GM12878 (cell line): ENCODE data around the gene SNX10. TPM values are rescaled to one million over a fixed set of nuclear protein-coding genes. Genes with fewer than 3 reads are reported as not detected.

ENCODE experiments used
- ATAC-seq: fragments of 200-7000 bp; cut with Tn5 transposase; 3 replicates; pipeline ENCODE4 v1.9.1; 2020; ENCODE audit warnings: mild to moderate bottlenecking, moderate library complexity
- BruUV-seq: library from RNA; stranded (reverse); fragments of 400-500 nt; replicated peaks from 2 replicates; lab custom pipeline; 2021; lab: Mats Ljungman, UMichigan
- CTCF ChIA-PET: fragments of 300-600 bp; sonication (Branson Sonifier 250); formaldehyde crosslinking; extraction: SDS; loops from one replicate; lab custom pipeline; 2021; ENCODE audit warnings: inconsistent platforms; lab: Yijun Ruan, JAX
- POLR2A ChIA-PET: fragments of 350-600 bp; formaldehyde crosslinking; extraction: SDS; loops from one replicate; lab custom pipeline; 2021; ENCODE audit warnings: inconsistent platforms; lab: Charles Lee
- RAD21 ChIA-PET: fragments of 300-600 bp; sonication (Branson Sonifier 250); formaldehyde crosslinking; loops from one replicate; lab custom pipeline; 2023; ENCODE audit warnings: antibody characterized with exemption; ENCODE audit not compliant: unreplicated experiment; lab: Charles Lee
- SMC1A ChIA-PET: fragments of 300-600 bp; sonication (Branson Sonifier 250); formaldehyde crosslinking; loops from one replicate; lab custom pipeline; 2023; ENCODE audit not compliant: unreplicated experiment, uncharacterized antibody; lab: Charles Lee
- DNase-seq: peaks from one replicate; pipeline ENCODE4 v3.0.0-alpha.2; 2011; ENCODE audit warnings: low read depth, low spot score
- FAIRE-seq: peaks from 3 replicates; lab custom pipeline; 2011; peaks lifted over from hg19 to GRCh38; lab: Jason Lieb, UNC
- H2AFZ ChIP-seq: 2 replicates; pipeline ENCODE4 v1.6.0; 2011; ENCODE audit warnings: low read depth, low read length, control low read depth; ENCODE audit not compliant: control insufficient read depth
- H3K27ac ChIP-seq: 2 replicates; pipeline ENCODE4 v1.5.1; 2011; ENCODE audit warnings: control low read depth; ENCODE audit not compliant: control insufficient read depth, insufficient read depth
- H3K27me3 ChIP-seq, 2 experiments: replicated peaks in 1 of 2; 2 replicates each; pipeline versions ENCODE4 v1.6.0 to v1.6.1; 2011; ENCODE audit warnings: low read length in 1 of 2; ENCODE audit not compliant: control insufficient read depth in 2 of 2, insufficient read depth in 2 of 2
- H3K36me3 ChIP-seq, 2 experiments: 2 replicates each; pipeline ENCODE4 v1.5.1; 2011; ENCODE audit warnings: low read length in 1 of 2; ENCODE audit not compliant: control insufficient read depth in 2 of 2, insufficient read depth in 2 of 2
- H3K4me1 ChIP-seq: 2 replicates; pipeline ENCODE4 v1.6.1; 2011; ENCODE audit warnings: mild to moderate bottlenecking, low read length, moderate library complexity, mixed read lengths; ENCODE audit not compliant: control insufficient read depth, insufficient read depth
- H3K4me2 ChIP-seq: 2 replicates; pipeline ENCODE4 v1.6.0; 2011; ENCODE audit warnings: control low read depth; ENCODE audit not compliant: control insufficient read depth, insufficient read depth
- H3K4me3 ChIP-seq: fragments of 200-600 bp; sonication (generic); 2 replicates; pipeline ENCODE4 v1.5.1; 2016
- H3K79me2 ChIP-seq: 2 replicates; pipeline ENCODE4 v1.6.0; 2011; ENCODE audit warnings: low read length; ENCODE audit not compliant: control insufficient read depth, insufficient read depth
- H3K9ac ChIP-seq: 2 replicates; pipeline ENCODE4 v1.8.0; 2011; ENCODE audit warnings: low read length, control low read depth, mixed read lengths; ENCODE audit not compliant: control insufficient read depth, insufficient read depth
- H3K9me3 ChIP-seq: replicated peaks from 3 replicates; pipeline ENCODE4 v1.5.1; 2011; ENCODE audit warnings: mild to moderate bottlenecking, low read length; ENCODE audit not compliant: control insufficient read depth, insufficient read depth
- H4K20me1 ChIP-seq: 2 replicates; pipeline ENCODE4 v1.6.0; 2011; ENCODE audit not compliant: control insufficient read depth, insufficient read depth
- ATF2 ChIP-seq: IDR thresholded peaks from 2 replicates; pipeline ENCODE4 v1.6.1; 2012; ENCODE audit warnings: low read length, inconsistent platforms
- BMI1 ChIP-seq: fragments of 450-650 bp; IDR thresholded peaks from 2 replicates; pipeline ENCODE4 v1.6.1; 2016; ENCODE audit warnings: mild to moderate bottlenecking, moderate library complexity, borderline replicate concordance
- CHD4 ChIP-seq: fragments of 200-600 bp; sonication (generic); IDR thresholded peaks from 2 replicates; pipeline ENCODE4 v1.6.1; 2016; ENCODE audit warnings: mild to moderate bottlenecking
- EP300 ChIP-seq, 2 experiments: fragments of 150-350 bp in 1 of 2; IDR thresholded peaks; 2 replicates each; pipeline ENCODE4 v1.6.1; 2011 to 2012; ENCODE audit warnings: low read depth in 2 of 2, low read length in 2 of 2, borderline replicate concordance in 1 of 2, improper control_type of control experiment in 1 of 2, inconsistent platforms in 1 of 2; ENCODE audit not compliant: control insufficient read depth in 1 of 2
- EZH2 ChIP-seq: IDR thresholded peaks from 2 replicates; pipeline ENCODE4 v1.6.1; 2012; ENCODE audit warnings: low read depth, mild to moderate bottlenecking, control low read depth, inconsistent platforms, low read length, borderline replicate concordance; ENCODE audit not compliant: control insufficient read depth
- NR2F1 ChIP-seq: fragments of 450-650 bp; conservative IDR thresholded peaks from 2 replicates; pipeline ENCODE4 v1.6.1; 2017; ENCODE audit warnings: mild to moderate bottlenecking
- NRF1 ChIP-seq: conservative IDR thresholded peaks from 2 replicates; pipeline ENCODE4 v1.6.1; 2011; ENCODE audit warnings: mild to moderate bottlenecking, low read depth, low read length, improper control_type of control experiment
- SMC3 ChIP-seq: IDR thresholded peaks from 2 replicates; pipeline ENCODE4 v1.6.1; 2011; ENCODE audit warnings: low read length, improper control_type of control experiment, borderline replicate concordance
- SREBF2 ChIP-seq: IDR thresholded peaks from 2 replicates; pipeline ENCODE4 v1.6.1; 2012; ENCODE audit warnings: mild to moderate bottlenecking, low read length
- TAF1 ChIP-seq: IDR thresholded peaks from 2 replicates; pipeline ENCODE4 v1.6.1; 2011; ENCODE audit warnings: mild to moderate bottlenecking, low read depth, low read length, borderline replicate concordance
- YBX1 ChIP-seq: fragments of 450-650 bp; IDR thresholded peaks from 2 replicates; pipeline ENCODE4 v1.6.1; 2016; ENCODE audit warnings: antibody characterized with exemption
- WGBS: methylation state at CpG from one replicate; pipeline ENCODE4 v1.1.6; 2016; ENCODE audit warnings: low lambda C conversion rate; ENCODE audit not compliant: insufficient replicate concordance, insufficient coverage; ENCODE audit errors: missing lambda C conversion rate; 5-methylcytosine and 5-hydroxymethylcytosine counted together
- in situ Hi-C: fragments of 300-500 bp; cut with MboI; formaldehyde crosslinking; loops from 9 replicates; pipeline ENCODE4 v1.14.3; 2018; ENCODE audit warnings: mixed read lengths
- intact Hi-C: fragments of 100-400 bp; cut with micrococcal nuclease; formaldehyde crosslinking; loops from one replicate; pipeline ENCODE4 v1.14.2; 2022; ENCODE audit not compliant: unreplicated experiment
- polyA plus RNA-seq, 11 experiments: library from polyadenylated mRNA; depleted of rRNA in 4 of 11; unstranded in 6 of 11; stranded (reverse) in 5 of 11; fragments of >200 nt; fragmentation: Nextera tagmentation in 4 of 11; fragmentation: Illumina TruSeq in 1 of 11; extraction: Ambion mirVana in 4 of 11; extraction: Trizol in 1 of 11; gene quantifications; 1 replicate in 1 of 11; 2 replicates in 10 of 11; pipeline versions ENCODE4 v1.2.1 to v1.2.3, GENCODE V29; 2011 to 2016; ENCODE audit warnings: inconsistent platforms in 2 of 11, missing spikeins in 2 of 11, low read depth in 1 of 11
- total RNA-seq, 4 experiments: library from RNA; depleted of rRNA in 3 of 4; stranded (reverse); fragments of >200 nt in 3 of 4; fragmentation: Illumina TruSeq in 1 of 4; extraction: Trizol in 1 of 4; gene quantifications; 2 replicates each; pipeline versions ENCODE4 v1.2.1 to v1.2.3, GENCODE V29; 2013 to 2021
- TF ChIP-seq, protein P1 (sequence below): fragments of 150-350 bp; IDR thresholded peaks from 2 replicates; pipeline ENCODE4 v1.6.1; 2016; ENCODE audit warnings: low read depth, low read length
- TF ChIP-seq, protein P2 (sequence below): fragments of 450-650 bp; IDR thresholded peaks from 2 replicates; pipeline ENCODE4 v1.6.1; 2018; ENCODE audit warnings: borderline replicate concordance, mild to moderate bottlenecking; ENCODE audit not compliant: partially characterized antibody

Gene SNX10
- total and polyA plus RNA-seq, 10 of the 15 experiments (the other 5 are each of a cell fraction or from before 2014, with no cell fraction given), result 22.0 to 56.2 (median 30.1) TPM

DNA sequence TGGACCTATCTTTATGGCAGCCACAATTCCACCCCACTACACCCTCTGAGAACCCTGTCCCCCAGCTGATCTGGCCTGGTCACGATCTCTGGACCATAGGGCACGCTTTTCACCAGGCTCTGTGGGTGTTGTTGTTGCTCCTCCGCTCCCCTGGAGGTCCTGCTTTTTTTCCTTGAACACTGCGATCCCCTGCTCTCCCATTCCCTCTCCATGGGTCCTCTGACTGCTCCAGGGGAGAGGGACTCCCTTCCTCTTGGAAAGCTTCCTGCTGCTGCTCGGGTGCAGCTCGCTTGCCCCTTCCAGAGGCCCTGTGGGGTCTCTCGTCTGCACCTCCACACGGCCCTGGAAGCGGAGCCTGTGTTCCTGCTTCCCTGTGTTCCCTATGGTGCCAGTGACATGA lies 53.5 kb downstream of the SNX10 start:
- Histone ChIP-seq H3K9me3 (no peaks in the 10 kb centered on the region; the same call in 2 of the 3 replicates), H3K27ac (no peak overlapping the region), H3K9ac (no peak overlapping the region), H3K36me3 (peaks cover 11% of the 10 kb centered on the region in 2 experiments; a peak in 3 of 4 replicates), H3K27me3 (no peaks in the 10 kb centered on the region), H3K4me3 (no peak overlapping the region), H4K20me1 (no peaks in the 10 kb centered on the region), H3K4me1 (peaks cover 14% of the 10 kb centered on the region), H3K79me2 (peaks cover 2% of the 10 kb centered on the region), H2AFZ (no peak overlapping the region), H3K4me2 (no peak overlapping the region)
- RAD21 ChIA-PET, result no interaction called here
- no peak for FAIRE-seq
- ATAC-seq, result no peak
- intact Hi-C loops (loop anchor here (5.0 kb wide), 1 partner anchor 53 kb away; the partner anchor contains the start of gene SNX10), in situ Hi-C loops (no loop called here)
- DNase-seq, result no peak
- CTCF ChIA-PET, result interaction anchor here (0.9 to 1.5 kb wide), 3 partner anchors 20 to 254 kb away, joined by 3 read pairs; no protein-coding TSS in a partner anchor
- no TSS peak for BruUV-seq
- SMC1A ChIA-PET, result interaction anchor here (0.8 to 1.0 kb wide), 2 partner anchors 11 to 51 kb away, joined by 3 read pairs; no protein-coding TSS in a partner anchor
- WGBS, result 91% methylated on average over 9 of the region's 9 CpGs
- no peak for TF ChIP-seq NRF1
- no peak for TF ChIP-seq YBX1
- TF ChIP-seq NR2F1, result no peak
- no peak for TF ChIP-seq TAF1
- TF ChIP-seq ATF2, result no peak
- TF ChIP-seq, protein P1, sequence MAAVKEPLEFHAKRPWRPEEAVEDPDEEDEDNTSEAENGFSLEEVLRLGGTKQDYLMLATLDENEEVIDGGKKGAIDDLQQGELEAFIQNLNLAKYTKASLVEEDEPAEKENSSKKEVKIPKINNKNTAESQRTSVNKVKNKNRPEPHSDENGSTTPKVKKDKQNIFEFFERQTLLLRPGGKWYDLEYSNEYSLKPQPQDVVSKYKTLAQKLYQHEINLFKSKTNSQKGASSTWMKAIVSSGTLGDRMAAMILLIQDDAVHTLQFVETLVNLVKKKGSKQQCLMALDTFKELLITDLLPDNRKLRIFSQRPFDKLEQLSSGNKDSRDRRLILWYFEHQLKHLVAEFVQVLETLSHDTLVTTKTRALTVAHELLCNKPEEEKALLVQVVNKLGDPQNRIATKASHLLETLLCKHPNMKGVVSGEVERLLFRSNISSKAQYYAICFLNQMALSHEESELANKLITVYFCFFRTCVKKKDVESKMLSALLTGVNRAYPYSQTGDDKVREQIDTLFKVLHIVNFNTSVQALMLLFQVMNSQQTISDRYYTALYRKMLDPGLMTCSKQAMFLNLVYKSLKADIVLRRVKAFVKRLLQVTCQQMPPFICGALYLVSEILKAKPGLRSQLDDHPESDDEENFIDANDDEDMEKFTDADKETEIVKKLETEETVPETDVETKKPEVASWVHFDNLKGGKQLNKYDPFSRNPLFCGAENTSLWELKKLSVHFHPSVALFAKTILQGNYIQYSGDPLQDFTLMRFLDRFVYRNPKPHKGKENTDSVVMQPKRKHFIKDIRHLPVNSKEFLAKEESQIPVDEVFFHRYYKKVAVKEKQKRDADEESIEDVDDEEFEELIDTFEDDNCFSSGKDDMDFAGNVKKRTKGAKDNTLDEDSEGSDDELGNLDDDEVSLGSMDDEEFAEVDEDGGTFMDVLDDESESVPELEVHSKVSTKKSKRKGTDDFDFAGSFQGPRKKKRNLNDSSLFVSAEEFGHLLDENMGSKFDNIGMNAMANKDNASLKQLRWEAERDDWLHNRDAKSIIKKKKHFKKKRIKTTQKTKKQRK, result no peak
- TF ChIP-seq CHD4, result no peak
- TF ChIP-seq, protein P2, sequence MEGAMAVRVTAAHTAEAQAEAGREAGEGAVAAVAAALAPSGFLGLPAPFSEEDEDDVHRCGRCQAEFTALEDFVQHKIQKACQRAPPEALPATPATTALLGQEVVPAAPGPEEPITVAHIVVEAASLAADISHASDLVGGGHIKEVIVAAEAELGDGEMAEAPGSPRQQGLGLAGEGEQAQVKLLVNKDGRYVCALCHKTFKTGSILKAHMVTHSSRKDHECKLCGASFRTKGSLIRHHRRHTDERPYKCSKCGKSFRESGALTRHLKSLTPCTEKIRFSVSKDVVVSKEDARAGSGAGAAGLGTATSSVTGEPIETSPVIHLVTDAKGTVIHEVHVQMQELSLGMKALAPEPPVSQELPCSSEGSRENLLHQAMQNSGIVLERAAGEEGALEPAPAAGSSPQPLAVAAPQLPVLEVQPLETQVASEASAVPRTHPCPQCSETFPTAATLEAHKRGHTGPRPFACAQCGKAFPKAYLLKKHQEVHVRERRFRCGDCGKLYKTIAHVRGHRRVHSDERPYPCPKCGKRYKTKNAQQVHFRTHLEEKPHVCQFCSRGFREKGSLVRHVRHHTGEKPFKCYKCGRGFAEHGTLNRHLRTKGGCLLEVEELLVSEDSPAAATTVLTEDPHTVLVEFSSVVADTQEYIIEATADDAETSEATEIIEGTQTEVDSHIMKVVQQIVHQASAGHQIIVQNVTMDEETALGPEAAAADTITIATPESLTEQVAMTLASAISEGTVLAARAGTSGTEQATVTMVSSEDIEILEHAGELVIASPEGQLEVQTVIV, result no peak
- TF ChIP-seq EP300 (IDR thresholded peaks at IDR 0.05; ENCODE audit: borderline replicate concordance in 1 of 2, control insufficient read depth in 1 of 2, low read depth in 2 of 2, low read length in 2 of 2), result no peak
- TF ChIP-seq SREBF2, result no peak
- no peak for TF ChIP-seq BMI1
- no peak for TF ChIP-seq EZH2
- TF ChIP-seq SMC3, result no peak
- POLR2A ChIA-PET, result interaction anchor here (0.5 kb wide), 1 partner anchor 489 kb away, joined by 4 read pairs; no protein-coding TSS in a partner anchor
